ENCODE data around the gene TMEM41A.

Gene TMEM41A

GRCh38 chr3:185498503-185499396 is at the start of gene TMEM41A:
Gene TMEM41A, minus strand, starts transcription at chr3:185499035. Its CDS starts 74 bp downstream, at chr3:185498961.
- in situ Hi-C loops (cut with HindIII; ENCODE audit: low sequenced_read_pairs) = no loop called here
- H3K4me3 ChIP-seq (ENCODE audit: low read depth, low read length) = peak within 1 kb of the TSS; percentile 76
- TF ChIP-seq CTCF (IDR thresholded peaks at IDR 0.05; ENCODE audit: low read depth, low read length, missing control alignments) = no peak
- peak; percentile 74 for DNase-seq (ENCODE audit: low read depth)

GRCh38 chr3:185540695-185541094 is 41.9 kb upstream of the TMEM41A start:
- no peak overlapping the region for H3K4me3 ChIP-seq (ENCODE audit: low read depth, low read length)
- DNase-seq (ENCODE audit: low read depth) = no peak
- TF ChIP-seq CTCF (IDR thresholded peaks at IDR 0.05; ENCODE audit: low read depth, low read length, missing control alignments) = no peak
- in situ Hi-C loops (cut with HindIII; ENCODE audit: low sequenced_read_pairs) = no loop called here

GRCh38 chr3:185539934-185540333 is 41.1 kb upstream of the TMEM41A start:
- no peak for TF ChIP-seq CTCF (IDR thresholded peaks at IDR 0.05; ENCODE audit: low read depth, low read length, missing control alignments)
- no peak for DNase-seq (ENCODE audit: low read depth)
- H3K4me3 ChIP-seq (ENCODE audit: low read depth, low read length) = no peak overlapping the region
- in situ Hi-C loops (cut with HindIII; ENCODE audit: low sequenced_read_pairs) = no loop called here

- DNase-seq (ENCODE audit: low read depth) = peak; percentile 37
- no peak overlapping the region for H3K4me3 ChIP-seq (ENCODE audit: low read depth, low read length)
- in situ Hi-C loops (cut with HindIII; ENCODE audit: low sequenced_read_pairs) = no loop called here
- TF ChIP-seq CTCF (IDR thresholded peaks at IDR 0.05; ENCODE audit: low read depth, low read length, missing control alignments) = no peak
Measured at GRCh38 chr3:185537369-185537970, 38.6 kb upstream of the TMEM41A start.

GRCh38 chr3:185534511-185534910 is 35.7 kb upstream of the TMEM41A start:
- no peak overlapping the region for H3K4me3 ChIP-seq (ENCODE audit: low read depth, low read length)
- TF ChIP-seq CTCF (IDR thresholded peaks at IDR 0.05; ENCODE audit: low read depth, low read length, missing control alignments) = no peak
- DNase-seq (ENCODE audit: low read depth) = no peak
- in situ Hi-C loops (cut with HindIII; ENCODE audit: low sequenced_read_pairs) = no loop called here

- DNase-seq (ENCODE audit: low read depth) = no peak
- in situ Hi-C loops (cut with HindIII; ENCODE audit: low sequenced_read_pairs) = no loop called here
- no peak overlapping the region for H3K4me3 ChIP-seq (ENCODE audit: low read depth, low read length)
- no peak for TF ChIP-seq CTCF (IDR thresholded peaks at IDR 0.05; ENCODE audit: low read depth, low read length, missing control alignments)
Measured at GRCh38 chr3:185532901-185533300, 34.1 kb upstream of the TMEM41A start.

All from astrocyte of the cerebellum (primary cell).